ENCODE measurements around the gene RAB3D.
"Not testable (repeated sequence)": the region's sequence is repeated elsewhere in the genome, so short reads cannot be mapped to it uniquely, and the experiment has no call there.

RAB3D gene

DNA sequence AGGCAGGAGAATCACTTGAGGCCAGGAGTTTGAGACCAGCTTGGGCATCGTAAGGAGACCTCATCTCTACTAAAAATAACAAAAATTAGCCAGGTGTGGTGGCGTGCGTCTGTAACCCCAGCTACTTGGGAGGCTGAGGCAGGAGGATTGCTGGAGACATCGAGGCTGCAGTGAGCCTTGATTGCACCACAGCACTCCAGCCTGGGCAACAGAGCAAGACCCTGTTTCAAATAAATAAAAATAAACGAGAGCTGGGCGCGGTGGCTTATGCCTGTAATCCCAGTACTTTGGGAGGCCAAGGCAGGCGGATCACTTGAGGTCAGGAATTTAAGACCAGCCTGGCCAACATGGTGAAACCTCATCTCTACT is 626 bp upstream of the RAB3D start:
- H3K27ac Mint-ChIP-seq: peak overlapping the region; percentile 72 to 84
- not testable (repeated sequence) for H3K9me3 Mint-ChIP-seq; ATAC-seq (replicated peaks); DNase-seq; H3K27me3 Mint-ChIP-seq
- peaks cover 24 to 27% of the 10 kb centered on the region in 2 donors for H3K4me1 Mint-ChIP-seq (ENCODE audit: low read depth in 2 of 2)
- H3K36me3 Mint-ChIP-seq (ENCODE audit: insufficient read depth): peaks cover 14% of the 10 kb centered on the region
- H3K4me3 Mint-ChIP-seq: peak overlapping the region; percentile 81 to 83

- DNase-seq (no peak), ATAC-seq (replicated peaks) (no peak)
- Mint-ChIP-seq H3K36me3 (ENCODE audit: insufficient read depth) (peaks cover 23% of the 10 kb centered on the region), H3K9me3 (no peaks in the 10 kb centered on the region), H3K27ac (peak overlapping the region; percentile 72 to 84), H3K4me3 (peak overlapping the region; percentile 81 to 83), H3K27me3 (no peaks in the 10 kb centered on the region), H3K4me1 (ENCODE audit: low read depth in 2 of 2) (peaks cover 21 to 23% of the 10 kb centered on the region in 2 donors)
Measured at GRCh38 chr19:11338569-11339253, 746 bp downstream of the RAB3D start.

GRCh38 chr19:11338121-11338520 is 1.3 kb downstream of the RAB3D start:
- Mint-ChIP-seq H3K36me3 (ENCODE audit: insufficient read depth) (peaks cover 23% of the 10 kb centered on the region), H3K27ac (no peak overlapping the region), H3K27me3 (no peaks in the 10 kb centered on the region), H3K4me3 (peak overlapping the region in 1 of 2 donors; percentile 81), H3K4me1 (ENCODE audit: low read depth in 2 of 2) (peaks cover 21 to 23% of the 10 kb centered on the region in 2 donors), H3K9me3 (no peaks in the 10 kb centered on the region)
- DNase-seq (no peak), ATAC-seq (replicated peaks) (no peak)

DNA sequence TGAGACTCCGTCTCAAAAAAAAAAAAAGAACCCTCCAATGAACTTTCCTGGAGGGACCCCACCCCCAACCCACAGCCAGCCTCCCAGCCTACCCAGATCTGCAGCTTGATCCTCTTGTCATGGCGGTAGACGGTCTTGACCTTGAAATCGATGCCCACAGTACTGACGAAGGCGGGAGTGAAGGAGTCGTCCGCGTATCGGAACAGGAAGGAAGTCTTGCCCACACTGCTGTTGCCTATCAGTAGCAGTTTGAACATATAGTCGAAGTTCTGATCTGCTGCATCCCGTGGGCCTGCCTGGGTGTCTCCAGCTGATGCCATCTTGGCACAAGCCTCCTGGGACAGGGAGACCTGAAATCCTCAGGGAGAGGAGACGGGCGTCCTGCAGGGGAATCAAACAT is 2.4 kb downstream of the RAB3D start:
- Mint-ChIP-seq H3K27me3 (no peaks in the 10 kb centered on the region), H3K36me3 (ENCODE audit: insufficient read depth) (peaks cover 33% of the 10 kb centered on the region), H3K27ac (no peak overlapping the region), H3K4me3 (peak overlapping the region in 1 of 2 donors; percentile 81), H3K9me3 (no peaks in the 10 kb centered on the region), H3K4me1 (ENCODE audit: low read depth in 2 of 2) (peaks cover 21 to 22% of the 10 kb centered on the region in 2 donors)
- ATAC-seq (replicated peaks) (peak; percentile 25), DNase-seq (no peak)

DNA sequence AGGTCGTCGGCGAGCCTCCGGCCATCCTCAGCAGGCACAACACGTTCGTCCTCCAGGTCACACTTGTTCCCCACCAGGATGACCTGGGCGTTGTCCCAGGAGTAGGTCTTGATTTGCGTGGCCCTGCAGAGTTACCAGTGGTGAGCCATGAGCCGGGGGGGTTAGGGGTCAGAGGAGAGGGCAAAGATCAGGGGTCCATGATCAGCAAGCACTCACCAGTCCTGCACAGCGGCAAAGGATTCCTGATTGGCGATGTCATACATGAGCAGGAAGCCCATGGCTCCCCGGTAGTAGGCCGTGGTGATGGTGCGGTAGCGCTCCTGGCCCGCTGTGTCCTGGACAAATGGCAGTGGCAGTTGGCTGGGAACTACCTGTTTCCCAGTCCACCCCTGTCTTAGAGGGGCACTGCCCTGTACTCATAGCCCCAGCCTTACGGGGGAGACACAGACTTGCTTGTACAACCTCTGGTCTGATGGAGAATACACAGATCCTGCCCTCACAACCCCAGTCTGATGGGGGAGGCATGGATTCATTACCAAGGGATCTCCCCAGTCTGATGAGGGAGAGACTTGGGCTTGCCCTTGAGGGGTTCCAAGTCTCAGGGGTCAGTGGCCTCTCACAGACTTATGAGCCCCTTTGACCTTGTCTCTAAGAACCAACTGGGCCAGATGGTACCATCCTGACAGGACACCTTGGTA is 3.9 kb downstream of the RAB3D start:
- peaks cover 21 to 22% of the 10 kb centered on the region in 2 donors for H3K4me1 Mint-ChIP-seq (ENCODE audit: low read depth in 2 of 2)
- no peaks in the 10 kb centered on the region for H3K27me3 Mint-ChIP-seq
- peaks cover 44% of the 10 kb centered on the region for H3K36me3 Mint-ChIP-seq (ENCODE audit: insufficient read depth)
- no peak overlapping the region for H3K4me3 Mint-ChIP-seq
- no peak for ATAC-seq (replicated peaks)
- H3K9me3 Mint-ChIP-seq: no peaks in the 10 kb centered on the region
- DNase-seq: no peak
- H3K27ac Mint-ChIP-seq: no peak overlapping the region

DNA sequence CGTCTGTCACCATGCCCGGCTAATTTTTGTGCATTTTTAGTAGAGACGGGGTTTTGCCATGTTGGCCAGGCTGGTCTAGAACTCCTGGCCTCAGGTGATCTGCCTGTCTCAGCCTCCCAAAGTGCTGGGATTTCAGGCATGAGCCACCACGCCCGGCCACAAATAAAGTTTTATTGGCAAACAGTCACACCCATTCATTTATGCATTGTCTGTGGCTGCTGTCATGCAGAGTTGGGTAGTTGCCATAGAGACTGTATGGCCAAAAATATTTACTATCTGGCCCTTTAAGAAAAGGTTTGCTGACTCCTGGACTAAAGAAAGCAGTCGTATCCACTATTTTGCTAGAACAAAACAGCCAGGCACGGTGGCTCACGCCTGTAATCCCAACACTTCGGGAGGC is 5.6 kb downstream of the RAB3D start:
- not testable (repeated sequence) for ATAC-seq (replicated peaks); H3K27me3 Mint-ChIP-seq; H3K9me3 Mint-ChIP-seq; H3K27ac Mint-ChIP-seq; H3K4me3 Mint-ChIP-seq; DNase-seq
- peaks cover 48% of the 10 kb centered on the region for H3K36me3 Mint-ChIP-seq (ENCODE audit: insufficient read depth)
- peaks cover 15 to 16% of the 10 kb centered on the region in 2 donors for H3K4me1 Mint-ChIP-seq (ENCODE audit: low read depth in 2 of 2)

- DNase-seq: no peak
- Mint-ChIP-seq H3K27ac (no peak overlapping the region), H3K4me3 (no peak overlapping the region), H3K36me3 (ENCODE audit: insufficient read depth) (peaks cover 48% of the 10 kb centered on the region), H3K27me3 (no peaks in the 10 kb centered on the region), H3K9me3 (no peaks in the 10 kb centered on the region), H3K4me1 (ENCODE audit: low read depth in 2 of 2) (peaks cover 6 to 8% of the 10 kb centered on the region in 2 donors)
- no peak for ATAC-seq (replicated peaks)
Measured at GRCh38 chr19:11332822-11333221, 6.6 kb downstream of the RAB3D start.

GRCh38 chr19:11331502-11331901 is 8.0 kb downstream of the RAB3D start:
- Mint-ChIP-seq H3K4me1 (ENCODE audit: low read depth in 2 of 2) (no peaks in the 10 kb centered on the region), H3K27ac (no peak overlapping the region), H3K36me3 (ENCODE audit: insufficient read depth) (peaks cover 54% of the 10 kb centered on the region), H3K9me3 (no peaks in the 10 kb centered on the region), H3K4me3 (no peak overlapping the region), H3K27me3 (no peaks in the 10 kb centered on the region)
- DNase-seq (no peak), ATAC-seq (replicated peaks) (no peak)

- DNase-seq (no peak), ATAC-seq (replicated peaks) (no peak)
- Mint-ChIP-seq H3K9me3 (no peaks in the 10 kb centered on the region), H3K27ac (no peak overlapping the region), H3K36me3 (ENCODE audit: insufficient read depth) (peaks cover 45% of the 10 kb centered on the region), H3K27me3 (no peaks in the 10 kb centered on the region), H3K4me1 (ENCODE audit: low read depth in 2 of 2) (no peaks in the 10 kb centered on the region), H3K4me3 (no peak overlapping the region)
Measured at GRCh38 chr19:11330127-11330526, 9.3 kb downstream of the RAB3D start.

DNA sequence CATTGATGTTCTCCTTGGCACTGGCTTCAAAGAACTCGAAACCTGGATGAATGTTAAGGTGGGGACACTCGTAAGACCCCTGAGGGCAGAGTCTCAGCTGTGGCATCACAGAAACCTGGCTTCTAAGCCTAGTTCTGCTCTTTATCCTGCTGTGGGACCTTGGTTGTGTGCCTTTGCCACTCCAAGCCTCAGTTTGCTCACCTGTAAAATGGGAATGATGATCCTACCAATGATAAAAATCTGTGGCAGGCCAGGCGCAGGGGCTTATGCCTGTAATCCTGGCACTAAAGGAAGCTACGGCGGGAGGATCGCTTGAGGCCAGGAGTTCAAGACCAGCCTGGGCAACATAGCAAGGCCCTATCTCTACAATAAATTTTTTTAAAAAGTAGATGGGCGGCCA is 13.9 kb downstream of the RAB3D start:
- ATAC-seq (replicated peaks): no peak
- no peaks in the 10 kb centered on the region for H3K27me3 Mint-ChIP-seq
- peaks cover 7 to 16% of the 10 kb centered on the region in 2 donors for H3K4me1 Mint-ChIP-seq (ENCODE audit: low read depth in 2 of 2)
- H3K9me3 Mint-ChIP-seq: no peaks in the 10 kb centered on the region
- H3K4me3 Mint-ChIP-seq: no peak overlapping the region
- no peak overlapping the region for H3K27ac Mint-ChIP-seq
- H3K36me3 Mint-ChIP-seq (ENCODE audit: insufficient read depth): peaks cover 14% of the 10 kb centered on the region
- DNase-seq: no peak

DNA sequence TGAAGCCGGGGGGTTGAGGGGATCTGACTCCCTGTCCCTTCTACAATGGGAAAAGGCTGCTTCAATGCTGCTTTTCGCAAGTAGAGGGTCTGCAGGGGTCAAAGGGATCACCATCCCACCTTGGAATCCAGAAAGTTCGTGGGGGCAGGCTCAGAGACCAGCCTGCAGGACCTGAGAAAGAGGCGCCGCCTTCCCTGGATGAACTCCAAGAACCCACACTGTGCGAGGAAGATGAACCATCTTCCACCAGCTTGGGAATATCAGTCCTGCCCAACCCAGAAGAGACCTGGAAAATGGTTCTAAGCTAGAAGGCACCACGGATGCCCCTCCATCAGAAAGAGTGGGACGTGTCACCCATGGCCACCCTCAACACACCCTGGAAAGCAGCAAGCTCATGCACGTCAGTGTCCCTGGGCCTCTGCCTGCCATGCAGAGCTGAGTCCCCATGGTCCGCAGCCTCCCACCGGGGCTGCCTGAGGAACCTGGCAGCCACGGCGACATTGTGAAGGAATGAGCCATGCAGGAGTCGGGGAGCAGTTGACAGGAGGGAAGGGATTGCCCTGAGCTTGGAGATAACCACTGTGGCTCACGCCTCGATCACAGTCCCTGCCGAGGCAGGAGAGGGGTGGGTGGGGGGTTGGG is 14.6 kb downstream of the RAB3D start:
- ATAC-seq (replicated peaks): no peak
- Mint-ChIP-seq H3K36me3 (ENCODE audit: insufficient read depth) (peaks cover 14% of the 10 kb centered on the region), H3K9me3 (no peaks in the 10 kb centered on the region), H3K27me3 (no peaks in the 10 kb centered on the region), H3K27ac (peak overlapping the region; percentile 83 to 92), H3K4me3 (peak overlapping the region in 1 of 2 donors; percentile 38), H3K4me1 (ENCODE audit: low read depth in 2 of 2) (peaks cover 7 to 16% of the 10 kb centered on the region in 2 donors)
- no peak for DNase-seq

GRCh38 chr19:11324079-11324661 is 15.3 kb downstream of the RAB3D start:
- DNase-seq (peak in 2 of 3 experiments; percentile 22 to 27), ATAC-seq (replicated peaks) (peak; percentile 88)
- no peaks in the 10 kb centered on the region for H3K9me3 Mint-ChIP-seq
- H3K27me3 Mint-ChIP-seq: no peaks in the 10 kb centered on the region
- peak overlapping the region; percentile 15 to 38 for H3K4me3 Mint-ChIP-seq
- peaks cover 12% of the 10 kb centered on the region for H3K36me3 Mint-ChIP-seq (ENCODE audit: insufficient read depth)
- peak overlapping the region; percentile 83 to 92 for H3K27ac Mint-ChIP-seq
- peaks cover 7 to 16% of the 10 kb centered on the region in 2 donors for H3K4me1 Mint-ChIP-seq (ENCODE audit: low read depth in 2 of 2)

DNA sequence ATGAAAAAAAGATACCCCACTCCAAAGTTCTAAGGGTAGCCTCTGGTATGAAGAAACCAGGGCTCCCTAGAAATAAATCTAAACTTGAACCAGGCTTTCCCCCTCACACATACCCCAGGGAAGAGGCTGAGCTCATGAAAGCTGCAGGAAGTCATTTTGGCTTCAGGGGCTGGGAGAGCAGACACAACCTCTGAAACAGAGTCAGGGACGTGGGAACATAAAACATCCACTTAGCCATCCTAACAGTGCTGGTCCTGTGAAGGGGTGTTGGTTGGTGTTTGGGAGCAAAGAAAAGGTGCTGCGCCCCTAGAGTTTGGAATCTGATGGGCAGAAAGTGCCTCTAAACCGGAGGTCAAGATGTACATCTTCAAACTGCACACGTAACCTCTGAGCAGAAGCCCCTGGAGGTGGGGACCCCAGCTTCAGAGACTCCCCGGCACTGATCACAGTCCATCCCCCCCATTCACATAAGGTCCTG is 15.8 kb downstream of the RAB3D start:
- no peaks in the 10 kb centered on the region for H3K9me3 Mint-ChIP-seq
- ATAC-seq (replicated peaks): no peak
- DNase-seq: no peak
- peaks cover 11% of the 10 kb centered on the region for H3K36me3 Mint-ChIP-seq (ENCODE audit: insufficient read depth)
- peak overlapping the region in 1 of 2 donors; percentile 38 for H3K4me3 Mint-ChIP-seq
- peak overlapping the region; percentile 83 to 92 for H3K27ac Mint-ChIP-seq
- H3K27me3 Mint-ChIP-seq: no peaks in the 10 kb centered on the region
- peaks cover 7 to 16% of the 10 kb centered on the region in 2 donors for H3K4me1 Mint-ChIP-seq (ENCODE audit: low read depth in 2 of 2)

All from effector memory CD8-positive, alpha-beta T cell (primary cell).